ENCODE results near the gene STRIP2.

GRCh38 chr7:129517931-129518330 is 83.7 kb downstream of the STRIP2 start:
- TF ChIP-seq CTCF (IDR thresholded peaks at IDR 0.05) (no peak), POLR2A (IDR thresholded peaks at IDR 0.05) (no peak)
